ENCODE measurements around the gene DGCR2.
"Not testable (repeated sequence)": the region's sequence is repeated elsewhere in the genome, so short reads cannot be mapped to it uniquely, and the experiment has no call there.

Gene DGCR2

DNA sequence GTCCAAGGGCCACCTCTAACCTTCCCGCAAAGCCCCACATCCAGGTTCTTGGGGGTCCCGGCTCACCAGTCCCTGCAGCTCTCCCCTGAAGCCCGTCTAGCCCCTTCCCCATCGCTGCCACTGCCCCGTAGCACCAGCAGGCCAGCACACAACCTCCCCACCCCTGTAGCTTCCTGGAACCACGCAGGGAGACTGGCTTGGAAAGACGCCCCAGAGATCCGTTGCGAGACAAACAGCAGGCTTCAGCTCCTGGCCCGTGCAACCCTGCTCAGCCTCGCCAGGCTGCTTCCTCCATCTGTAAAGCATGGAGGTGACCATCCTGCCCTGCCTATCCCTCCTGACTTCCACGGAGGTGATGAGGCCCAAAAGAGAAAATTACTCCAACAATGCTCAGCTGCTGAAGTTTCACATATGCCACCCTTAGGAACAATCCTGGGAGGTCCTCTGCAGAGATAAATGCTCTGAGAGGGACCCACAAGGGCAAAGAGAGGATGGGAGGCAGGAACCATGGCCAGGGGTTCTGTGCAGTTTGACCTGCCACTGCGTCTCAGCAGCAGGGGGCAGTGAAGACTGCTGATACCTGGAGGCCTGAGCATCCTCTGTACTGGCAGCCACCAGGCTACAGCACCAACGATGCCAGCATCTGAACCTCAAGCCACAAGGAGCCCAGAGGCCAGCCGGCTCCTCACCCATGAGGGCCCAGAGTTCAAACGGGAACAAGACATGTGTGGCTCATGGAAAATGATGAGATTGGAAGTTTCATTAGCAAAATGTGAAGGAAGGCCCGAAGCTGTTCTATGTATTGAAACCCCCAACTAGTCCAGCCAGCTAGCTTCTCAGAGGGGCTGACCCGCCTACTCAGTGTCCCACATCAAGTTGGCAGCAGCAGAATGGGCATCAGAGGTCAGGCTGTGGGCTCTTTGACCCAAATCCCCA, 16.1 kb downstream of the DGCR2 start:
- peak; percentile 63 for DNase-seq

DNA sequence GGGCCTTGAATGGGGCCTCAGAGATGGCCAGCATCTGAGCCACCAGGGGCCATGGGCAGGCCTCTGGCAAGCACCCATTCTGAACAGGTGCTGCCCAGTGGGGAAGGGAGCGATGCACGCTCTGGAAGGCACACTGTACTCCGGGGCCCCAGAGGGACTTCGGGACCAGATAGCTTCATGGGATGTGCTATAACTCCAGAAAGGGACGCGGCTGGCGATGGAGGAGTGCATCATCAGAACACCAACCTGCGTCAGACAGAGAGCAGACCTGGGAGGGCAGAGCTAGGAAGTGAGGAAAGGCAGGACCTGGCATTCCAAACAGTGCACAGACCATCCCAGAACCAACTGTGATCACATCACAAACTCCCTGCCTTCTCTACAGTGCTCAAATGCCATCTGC, 16.8 kb downstream of the DGCR2 start:
- no peak for DNase-seq

- no peak for DNase-seq
Measured at GRCh38 chr22:19103880-19104821, 18.1 kb downstream of the DGCR2 start.

DNA sequence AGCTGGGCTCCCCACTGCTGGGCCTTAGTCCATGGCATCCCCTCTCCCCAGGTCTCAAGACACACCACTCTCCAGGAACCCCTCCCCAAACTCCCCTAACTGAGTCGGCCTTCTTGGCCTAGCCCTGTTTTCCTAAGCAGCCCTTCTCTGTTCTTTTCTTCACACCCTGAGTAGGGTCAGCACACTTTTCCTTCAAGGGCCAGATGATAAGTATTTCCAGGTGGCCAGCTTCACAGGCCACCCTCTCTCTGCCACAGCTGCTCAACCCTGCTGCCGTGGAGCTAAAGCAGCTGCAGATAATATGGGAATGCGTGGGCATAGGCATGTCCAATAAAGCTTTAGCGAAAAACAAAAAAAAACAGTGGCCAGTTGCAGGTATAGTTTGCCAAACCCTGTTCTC, 24.1 kb downstream of the DGCR2 start:
- DNase-seq, result no peak

GRCh38 chr22:19097518-19097917, 24.7 kb downstream of the DGCR2 start:
- DNase-seq, result no peak

- no peak for DNase-seq
Measured at GRCh38 chr22:19096555-19096954, 25.7 kb downstream of the DGCR2 start.

DNA sequence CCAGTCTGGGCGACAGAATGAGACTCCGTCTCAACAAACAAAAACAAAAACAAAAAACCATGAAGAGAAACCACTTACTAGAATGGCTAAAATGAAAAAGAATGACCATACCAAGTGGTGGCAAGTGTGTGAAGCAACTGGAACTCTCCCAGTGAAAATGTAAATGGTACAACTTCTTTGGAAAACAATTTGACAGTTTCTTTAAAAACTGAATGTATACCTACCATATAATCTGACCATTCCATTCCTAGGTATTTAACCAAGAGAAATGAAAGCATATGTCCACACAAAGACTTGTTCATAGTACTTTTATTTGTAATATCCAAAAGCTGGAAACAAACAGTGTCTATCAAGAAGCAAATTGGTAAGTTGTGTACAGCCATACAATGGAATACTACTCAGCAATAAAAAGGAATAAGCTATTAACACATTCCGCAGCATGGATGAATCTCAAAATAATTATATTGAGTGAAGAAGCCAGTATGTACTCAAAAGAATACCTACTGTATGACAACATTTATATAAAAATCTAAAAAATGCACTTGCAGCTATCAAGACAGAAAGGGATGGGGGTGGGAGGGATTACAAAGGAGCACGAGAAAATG, 27.7 kb downstream of the DGCR2 start:
- DNase-seq, result no peak

DNA sequence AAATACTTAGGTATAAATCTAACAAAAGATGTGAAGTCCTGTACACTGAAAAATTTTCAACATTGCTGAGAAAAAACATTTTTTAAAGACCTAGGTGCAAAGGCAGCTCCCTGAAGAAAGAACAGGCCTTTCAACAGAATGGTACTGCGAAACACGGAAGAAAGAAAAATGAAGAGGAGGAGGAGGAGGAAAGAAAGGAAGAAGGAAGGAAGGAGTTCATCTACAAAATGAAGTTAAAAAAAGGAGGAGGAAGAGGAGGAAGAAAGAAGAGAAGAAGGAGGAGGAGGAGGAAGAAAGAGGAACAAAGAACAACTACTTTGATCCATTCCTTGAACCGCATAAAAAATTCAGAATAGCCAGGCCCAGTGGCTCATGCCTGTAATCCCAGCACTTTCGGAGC, 29.5 kb downstream of the DGCR2 start:
- DNase-seq, result no peak

DNA sequence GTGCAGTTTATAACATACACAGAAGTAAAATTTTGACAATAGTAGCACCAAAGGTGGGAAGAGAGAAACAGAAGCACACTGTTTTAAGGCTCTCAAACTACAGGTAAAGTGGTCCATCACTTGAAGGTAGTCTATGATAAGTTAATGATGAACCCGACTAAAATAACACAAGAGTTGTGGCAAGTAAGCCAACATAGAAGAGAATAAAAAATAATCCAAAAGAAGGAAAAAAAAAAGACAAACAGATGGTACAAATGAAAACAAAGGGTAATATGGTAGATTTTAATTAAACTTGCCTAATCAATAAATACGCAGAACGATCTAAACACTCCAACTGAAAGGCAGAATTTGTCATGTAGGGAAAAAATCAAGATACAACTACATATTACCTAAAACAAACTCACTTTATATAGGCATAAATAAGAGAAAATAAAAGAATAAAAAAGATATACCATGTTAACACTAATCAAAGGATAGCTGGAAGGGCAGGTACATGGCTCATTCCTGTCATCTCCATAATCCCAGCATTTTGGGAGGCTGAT, 31.6 kb downstream of the DGCR2 start:
- no peak for DNase-seq

DNA sequence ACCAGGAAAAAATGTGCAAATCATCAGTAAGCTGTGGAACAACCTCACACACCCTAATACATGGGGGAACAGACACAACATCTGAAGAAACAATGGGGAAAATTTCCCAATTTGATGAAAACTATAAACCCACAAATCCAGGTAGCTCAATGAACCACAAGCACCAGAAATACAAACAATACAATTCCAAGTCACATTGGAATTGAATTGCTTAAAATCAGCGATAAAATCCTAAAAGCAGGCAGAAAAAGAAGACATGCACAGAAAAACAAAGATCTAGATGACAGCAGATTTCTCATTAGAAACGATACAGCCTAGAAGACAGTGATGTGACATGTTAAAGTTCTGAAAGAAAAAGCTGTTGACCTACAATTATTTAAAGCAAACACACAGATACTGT, 32.0 kb downstream of the DGCR2 start:
- no peak for DNase-seq

- DNase-seq, result no peak
Measured at GRCh38 chr22:19088866-19089595, 33.2 kb downstream of the DGCR2 start.

DNA sequence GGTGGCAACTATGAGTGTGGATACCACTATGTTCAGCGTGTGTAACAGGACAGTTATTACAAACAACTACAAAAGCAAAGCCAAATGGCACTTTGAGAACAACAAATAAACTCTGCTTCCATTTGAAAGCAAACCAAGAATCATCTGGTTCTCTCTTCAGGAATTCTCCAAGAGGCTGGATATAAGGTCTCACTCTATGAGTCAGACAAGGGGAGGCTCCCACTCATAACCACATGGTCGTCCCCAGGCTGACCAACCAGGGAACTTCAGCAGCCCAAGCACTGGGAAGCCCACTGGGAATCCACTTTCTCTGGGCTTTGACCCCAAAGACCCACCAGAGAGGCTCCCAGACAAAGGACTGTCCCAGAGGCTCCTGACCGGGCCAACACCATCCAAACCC, 35.3 kb downstream of the DGCR2 start:
- DNase-seq, result no peak

DNA sequence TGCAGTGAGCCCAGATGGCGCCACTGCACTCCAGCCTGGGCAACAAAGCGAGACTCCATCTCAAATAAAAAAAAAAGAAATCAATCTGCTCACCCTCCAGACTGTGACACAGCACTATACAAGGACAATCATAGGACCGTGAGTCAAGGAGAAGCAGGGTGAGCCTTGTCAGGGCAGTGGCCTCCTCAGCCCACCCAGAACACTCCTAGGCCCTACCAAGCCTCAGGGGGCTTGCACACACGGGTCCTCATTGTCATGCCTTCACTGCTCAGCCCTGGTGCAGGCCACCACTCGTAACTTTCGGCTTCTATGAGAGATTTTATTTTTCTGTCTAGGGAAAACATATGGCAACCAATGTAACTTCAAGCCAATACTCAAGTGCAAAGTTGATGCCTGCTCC, 35.8 kb downstream of the DGCR2 start:
- DNase-seq, result no peak

GRCh38 chr22:19085233-19085718, 36.9 kb downstream of the DGCR2 start:
- peak; percentile 55 for DNase-seq

GRCh38 chr22:19084586-19084985, 37.6 kb downstream of the DGCR2 start:
- DNase-seq, result not testable (repeated sequence)

- not testable (repeated sequence) for DNase-seq
Measured at GRCh38 chr22:19084126-19084525, 38.1 kb downstream of the DGCR2 start.

DNA sequence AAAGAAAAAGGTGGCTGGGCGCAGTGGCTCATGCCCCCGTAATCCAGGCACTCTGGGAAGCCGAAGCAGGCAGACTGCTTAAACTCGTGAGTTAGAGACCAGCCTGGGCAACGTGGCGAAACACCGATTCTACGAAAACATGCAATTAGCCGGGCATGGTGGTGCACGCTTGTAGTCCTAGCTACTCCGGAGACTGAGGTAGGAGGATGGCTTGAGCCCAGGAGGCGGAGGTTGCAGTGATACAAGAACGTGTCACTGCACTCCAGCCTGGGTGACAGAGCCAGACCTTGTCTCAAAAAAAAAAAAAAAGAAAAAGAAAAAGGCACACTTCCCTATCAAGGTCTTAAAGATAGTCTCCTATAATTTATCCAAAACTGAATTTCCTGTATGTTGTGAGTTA, 39.4 kb downstream of the DGCR2 start:
- no peak for DNase-seq

GRCh38 chr22:19082101-19082500, 40.1 kb downstream of the DGCR2 start:
- DNase-seq, result no peak

GRCh38 chr22:19081351-19081750, 40.9 kb downstream of the DGCR2 start:
- no peak for DNase-seq

DNA sequence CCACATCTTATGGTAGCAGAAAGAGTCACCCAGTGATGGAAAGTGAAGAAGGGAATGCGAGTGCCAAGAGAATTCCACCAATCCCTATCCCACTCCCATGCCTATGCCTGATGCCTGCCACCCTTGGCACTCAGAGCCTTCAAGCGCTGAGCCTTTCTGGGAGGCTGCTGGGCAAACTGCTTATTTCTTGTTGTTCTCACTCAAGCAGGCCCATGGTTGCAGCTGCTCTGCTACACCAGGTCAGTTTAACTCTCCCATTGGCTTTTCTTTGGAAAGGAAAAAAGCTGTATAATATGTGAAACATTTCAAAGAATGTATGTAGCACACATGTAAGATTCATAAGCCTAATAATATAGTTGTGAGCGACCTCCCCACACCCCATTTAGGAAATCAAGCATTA, 41.4 kb downstream of the DGCR2 start:
- DNase-seq, result no peak

DNA sequence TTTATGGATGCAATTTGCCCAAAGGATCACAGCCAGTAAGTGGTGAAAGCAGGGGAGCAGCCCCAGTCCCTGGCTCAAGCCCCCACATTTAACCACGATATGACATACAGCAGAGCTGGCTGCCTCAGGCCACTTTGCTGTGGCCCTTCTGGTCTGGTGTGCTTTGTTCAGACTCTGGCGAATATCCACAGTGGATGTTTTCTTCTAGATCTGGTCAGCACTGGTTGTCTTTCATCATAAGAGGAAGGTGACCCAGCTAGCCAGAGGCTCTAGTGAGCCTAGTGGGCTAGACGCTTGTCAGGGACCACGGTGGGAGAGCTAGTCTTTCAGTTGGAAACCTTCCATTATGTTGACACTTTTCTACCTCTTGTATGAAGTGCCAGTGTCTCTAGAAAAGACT, 42.5 kb downstream of the DGCR2 start:
- DNase-seq, result no peak

DNA sequence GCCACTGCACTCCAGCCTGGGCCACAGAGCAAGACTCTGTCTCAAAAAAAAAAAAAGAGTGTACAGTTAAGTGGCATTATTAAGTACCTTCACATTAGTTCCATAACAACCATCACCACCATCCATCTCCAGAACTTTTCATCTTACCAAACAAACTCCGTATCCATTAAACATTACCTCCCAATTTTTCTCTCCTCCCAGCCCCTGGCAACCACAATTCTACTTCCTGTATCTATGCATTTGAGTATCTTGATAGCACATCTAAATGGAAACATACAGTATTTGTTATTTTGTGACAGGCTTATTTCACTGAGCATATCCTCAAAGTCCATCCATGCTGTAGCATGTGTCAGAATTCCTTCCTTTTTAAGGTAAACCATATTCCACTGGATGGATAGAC, 46.8 kb downstream of the DGCR2 start:
- no peak for DNase-seq
